HG02610 (cell line): ENCODE results near the gene JPT1.
A peak's percentile ranks its signal among the peaks of the same experiment; 100 is the strongest.
"Not testable (repeated sequence)": the region's sequence is repeated elsewhere in the genome, so short reads cannot be mapped to it uniquely, and the experiment has no call there.

Source experiments
- ATAC-seq: cut with Tn5 transposase; IDR thresholded peaks from one replicate; pipeline ENCODE4 v1.9.1; 2021; ENCODE audit warnings: mild to moderate bottlenecking, moderate library complexity; ENCODE audit not compliant: unreplicated experiment

JPT1 gene

GRCh38 chr17:75130632-75131277, 23.6 kb downstream of the JPT1 start:
- ATAC-seq, result no peak

GRCh38 chr17:75130059-75130631, 24.2 kb downstream of the JPT1 start:
- ATAC-seq, result no peak

GRCh38 chr17:75129576-75129975, 24.7 kb downstream of the JPT1 start:
- ATAC-seq, result no peak

- ATAC-seq, result no peak
These were observed 25.4 kb downstream of the JPT1 start for GRCh38 chr17:75128694-75129505.

DNA sequence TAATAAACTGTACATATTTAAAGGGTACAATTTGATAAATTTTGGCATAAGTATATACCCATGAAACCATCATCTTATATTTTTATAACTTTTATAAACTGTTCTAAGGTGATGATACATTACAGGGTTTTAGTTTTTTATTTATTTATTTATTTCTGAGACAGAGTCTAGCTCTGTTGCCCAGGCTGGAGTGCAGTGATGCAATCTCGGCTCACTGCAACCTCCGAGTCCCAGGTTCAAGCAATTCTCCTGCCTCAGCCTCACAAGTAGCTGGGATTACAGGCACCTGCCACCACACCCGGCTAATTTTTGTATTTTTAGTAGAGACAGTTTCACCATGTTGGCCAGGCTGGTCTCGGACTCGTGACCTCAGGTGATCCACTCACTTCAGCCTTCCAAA, 26.4 kb downstream of the JPT1 start:
- ATAC-seq, result not testable (repeated sequence)

DNA sequence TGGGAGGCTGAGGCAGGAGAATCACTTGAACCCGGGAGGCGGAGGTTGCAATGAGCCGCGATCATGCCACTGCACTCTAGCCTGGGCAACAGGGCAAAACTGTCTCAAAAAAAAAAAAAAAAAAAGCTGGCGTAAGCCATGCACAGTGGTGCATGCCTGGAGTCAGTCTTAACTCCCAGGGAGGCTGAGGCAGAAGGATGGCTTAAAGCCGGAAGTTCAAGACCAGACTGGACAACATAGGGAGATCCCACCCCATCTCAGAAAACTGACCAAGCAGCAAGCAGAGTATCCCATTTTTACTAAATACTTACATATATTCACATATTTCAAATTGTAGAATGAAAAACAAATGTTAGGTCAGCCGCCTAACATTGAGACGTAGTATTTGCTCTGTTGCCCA, 27.4 kb downstream of the JPT1 start:
- no peak for ATAC-seq

GRCh38 chr17:75125984-75126383, 28.3 kb downstream of the JPT1 start:
- ATAC-seq, result no peak

- ATAC-seq, result no peak
These were observed 29.5 kb downstream of the JPT1 start for GRCh38 chr17:75124819-75125162.

DNA sequence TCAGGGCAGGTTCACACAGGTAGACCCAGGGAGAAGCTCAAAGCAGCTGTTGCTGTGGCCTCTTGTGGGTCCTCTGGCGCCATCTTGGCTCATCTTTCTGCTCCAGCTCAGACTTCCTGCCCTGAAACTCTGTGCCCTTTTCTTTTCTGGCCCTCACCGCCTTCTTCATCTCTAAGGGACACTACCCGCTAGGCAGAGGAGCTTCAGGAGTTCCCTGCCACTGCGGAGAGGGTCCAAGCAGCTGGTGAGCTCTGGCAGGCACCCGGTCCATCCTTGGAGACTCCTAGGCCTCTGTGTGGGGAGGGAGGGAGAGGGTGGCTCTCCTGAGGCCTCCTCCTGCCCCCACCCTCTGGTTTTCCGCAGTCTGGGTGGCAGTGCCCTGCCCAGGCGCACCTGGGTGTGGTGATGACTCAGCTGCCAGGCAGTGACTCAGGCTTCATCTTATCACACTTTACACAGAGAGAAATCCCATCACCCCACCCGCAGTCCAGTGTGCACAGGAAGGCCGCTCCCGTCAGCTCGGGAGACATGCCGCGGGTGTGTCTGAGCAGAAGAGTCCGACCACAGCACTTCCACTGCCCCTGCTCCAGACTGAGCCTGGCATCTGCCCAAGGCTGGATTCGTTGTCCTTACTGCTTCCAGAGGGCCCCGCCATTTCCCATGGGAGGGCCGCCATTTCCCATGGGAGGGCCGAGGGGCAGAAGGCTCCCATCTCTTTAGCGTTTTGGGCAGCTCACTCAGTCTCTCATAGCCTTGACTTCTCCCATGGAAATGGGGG, 30.1 kb downstream of the JPT1 start:
- no peak for ATAC-seq

- no peak for ATAC-seq
These were observed 36.0 kb downstream of the JPT1 start for GRCh38 chr17:75118307-75118706.

DNA sequence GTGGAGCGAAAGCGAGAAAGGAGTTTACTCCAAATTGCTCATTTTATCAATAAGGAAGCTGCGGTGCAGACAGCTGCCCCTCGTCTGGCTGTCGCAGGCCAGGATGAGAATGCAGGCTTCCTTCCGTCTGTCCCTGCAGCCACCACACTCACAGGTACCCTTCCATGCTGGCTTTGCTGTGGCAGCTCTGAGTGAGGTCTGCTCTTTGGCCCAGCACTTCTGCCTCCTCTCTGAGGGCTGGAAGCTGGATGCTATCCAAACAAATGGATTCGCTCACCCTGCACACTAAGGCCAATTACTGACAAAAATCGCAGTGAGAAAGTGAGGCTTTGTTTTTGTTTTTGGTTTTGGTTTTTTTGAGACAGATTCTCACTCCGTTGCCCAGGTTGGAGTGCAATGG, 37.6 kb downstream of the JPT1 start:
- no peak for ATAC-seq

DNA sequence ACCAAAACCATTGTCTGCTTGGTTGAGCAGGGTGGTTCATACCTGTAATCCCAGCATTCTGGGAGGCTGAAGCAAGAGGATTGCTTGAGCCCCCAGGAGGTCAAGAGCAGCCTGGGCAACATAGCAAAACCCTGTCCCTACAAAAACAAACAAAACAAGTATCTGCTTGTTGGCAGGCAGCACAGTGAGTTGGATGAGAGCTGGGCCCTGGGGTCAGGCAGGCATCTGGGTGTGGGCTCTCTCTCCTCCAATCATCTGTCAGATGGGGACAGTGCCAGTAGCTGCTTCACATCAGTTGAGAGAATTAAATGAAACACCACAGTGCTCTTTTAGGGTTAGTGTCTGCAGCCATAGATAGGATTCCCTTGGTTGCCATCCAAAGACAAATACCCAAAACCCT, 38.8 kb downstream of the JPT1 start:
- no peak for ATAC-seq

- no peak for ATAC-seq
These were observed 39.6 kb downstream of the JPT1 start for GRCh38 chr17:75114552-75115314.

DNA sequence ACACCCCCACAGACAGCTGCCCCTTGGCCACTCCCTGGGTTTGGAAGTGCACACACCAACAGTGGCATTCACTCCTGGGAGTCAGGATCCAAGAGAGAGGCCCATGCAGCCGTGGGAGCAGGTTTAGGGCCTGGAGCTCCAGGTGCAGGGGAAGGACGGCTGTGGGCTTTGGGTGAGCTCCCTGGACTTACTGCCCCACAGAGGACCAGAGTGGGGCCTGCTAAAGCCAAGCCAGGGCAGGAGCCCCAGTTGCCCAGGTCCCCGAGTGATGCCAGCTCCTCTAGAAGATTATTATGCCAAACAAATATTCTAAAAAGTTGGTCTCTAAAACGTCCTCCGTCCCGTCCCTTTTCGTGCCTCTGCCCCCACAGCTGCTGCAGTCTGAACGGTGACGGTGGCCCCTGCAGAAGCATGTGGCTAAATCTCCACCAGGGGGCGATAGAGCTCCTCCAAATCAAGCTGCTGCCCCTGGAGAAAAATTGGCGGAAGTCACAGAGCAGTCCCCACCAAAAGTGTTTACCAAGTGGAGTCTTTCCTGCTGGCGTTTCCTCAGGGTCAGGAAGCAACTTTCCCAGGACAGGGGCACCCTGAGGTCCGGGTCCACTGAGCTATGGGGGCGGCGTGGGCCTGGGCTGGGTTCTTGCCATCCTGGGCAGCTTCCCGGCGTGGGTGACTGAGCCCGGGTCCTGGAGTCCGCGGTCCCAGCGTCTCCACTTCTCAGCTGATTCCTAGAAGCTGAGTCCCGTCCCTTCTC, 40.3 kb downstream of the JPT1 start:
- peak; percentile 27 for ATAC-seq

DNA sequence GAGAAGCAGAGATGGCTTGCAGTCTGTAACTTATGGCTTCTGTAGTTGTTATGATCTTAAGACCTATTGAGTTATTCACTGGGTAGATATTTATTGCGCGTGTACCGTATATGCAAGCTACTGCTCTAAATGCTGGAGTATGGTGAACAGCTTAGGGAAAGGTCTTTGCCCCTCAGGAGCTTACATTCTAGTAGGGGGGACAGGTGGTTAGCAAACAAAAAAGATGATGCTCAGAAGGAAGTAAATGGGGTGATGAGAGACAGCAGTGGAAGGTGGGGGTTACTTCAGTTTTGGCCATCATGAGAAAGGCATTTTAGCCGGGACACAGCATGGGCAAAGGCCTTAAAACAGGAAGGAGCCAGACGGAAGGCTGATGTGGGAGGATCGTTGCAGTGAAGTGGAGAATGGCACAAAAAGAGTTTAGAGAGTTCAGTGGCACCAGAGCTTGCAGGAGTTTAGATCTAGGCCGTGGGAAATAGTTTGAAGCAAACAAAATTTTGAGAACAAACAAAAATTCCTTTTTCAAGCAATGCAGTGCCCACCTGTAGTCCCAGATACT, 42.5 kb downstream of the JPT1 start:
- no peak for ATAC-seq

GRCh38 chr17:75110234-75110937, 43.9 kb downstream of the JPT1 start:
- no peak for ATAC-seq

DNA sequence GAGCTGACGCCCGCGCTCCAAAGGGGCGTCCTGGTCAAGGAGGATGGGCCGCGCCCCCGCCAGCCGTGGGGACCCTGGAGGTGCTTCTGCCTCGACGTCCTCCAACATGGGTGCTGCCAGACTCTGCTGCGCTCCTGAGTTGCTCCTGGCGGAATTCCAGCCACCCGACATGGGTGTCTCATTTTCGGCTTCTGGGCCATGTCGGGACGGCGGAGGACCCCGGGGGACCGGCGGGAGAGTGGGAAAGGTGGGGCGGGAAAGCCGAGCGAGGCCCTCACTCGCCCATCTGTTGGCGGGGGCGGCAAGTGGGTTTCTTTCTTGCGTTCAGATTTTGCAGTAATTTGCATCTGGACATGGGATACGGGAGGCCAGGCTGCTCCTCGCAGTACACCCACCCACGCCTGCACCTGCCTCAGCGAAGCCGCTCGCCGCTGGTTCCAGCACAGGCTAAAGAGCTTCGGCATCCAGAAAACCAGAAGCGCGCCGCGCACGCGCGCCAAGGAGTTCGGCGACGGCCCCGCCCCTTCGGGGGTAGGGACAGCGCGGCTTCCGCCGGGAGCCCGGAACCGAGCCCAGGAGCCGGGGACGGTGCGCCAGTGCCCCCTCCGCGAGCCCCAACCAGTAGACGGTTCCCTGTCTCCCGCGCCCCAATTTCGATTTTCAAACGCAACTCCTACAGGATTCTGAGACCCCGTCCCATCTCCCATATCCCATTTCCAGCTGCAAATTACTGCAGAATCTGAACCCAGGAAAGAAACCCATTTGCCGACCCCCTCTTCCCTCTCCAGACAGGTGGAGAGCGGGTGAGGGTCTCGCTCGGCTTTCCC, 44.7 kb downstream of the JPT1 start, which contains the start of gene ARMC7:
TSS of gene ARMC7 (plus strand) at position 563 of the 827 bp plus-strand sequence. CDS start 320 bp downstream, outside the sequence.
- ATAC-seq, result peak; percentile 69

GRCh38 chr17:75109046-75109406, 45.3 kb downstream of the JPT1 start:
- no peak for ATAC-seq
